GM19238 (cell line): ENCODE data around the gene ADAM19.

ENCODE experiments used
- DNase-seq: peaks from one replicate; pipeline ENCODE4 v3.0.0; 2011; ENCODE audit warnings: low spot score; ENCODE audit not compliant: insufficient read length

The ADAM19 gene

GRCh38 chr5:157597277-157597676 is 21.7 kb upstream of the ADAM19 start:
- DNase-seq = no peak

GRCh38 chr5:157596487-157596886 is 20.9 kb upstream of the ADAM19 start:
- no peak for DNase-seq

GRCh38 chr5:157594675-157595459 is 19.3 kb upstream of the ADAM19 start:
- DNase-seq = no peak

GRCh38 chr5:157594257-157594656 is 18.7 kb upstream of the ADAM19 start:
- no peak for DNase-seq

- DNase-seq = no peak
These were observed 17.6 kb upstream of the ADAM19 start for GRCh38 chr5:157593052-157593757.

- no peak for DNase-seq
These were observed 17.0 kb upstream of the ADAM19 start for GRCh38 chr5:157592594-157592993.

GRCh38 chr5:157590478-157590877 is 14.9 kb upstream of the ADAM19 start:
- DNase-seq = no peak

GRCh38 chr5:157584628-157585027 is 9.1 kb upstream of the ADAM19 start:
- no peak for DNase-seq

GRCh38 chr5:157582731-157583620 is 7.4 kb upstream of the ADAM19 start:
- no peak for DNase-seq

GRCh38 chr5:157581901-157582300 is 6.3 kb upstream of the ADAM19 start:
- DNase-seq = no peak

- DNase-seq = no peak
These were observed 2.7 kb upstream of the ADAM19 start for GRCh38 chr5:157578079-157578780.

- DNase-seq = no peak
These were observed 1.1 kb upstream of the ADAM19 start for GRCh38 chr5:157576678-157577077.

- DNase-seq = no peak
These were observed 857 bp downstream of the ADAM19 start for GRCh38 chr5:157574456-157575380.

GRCh38 chr5:157571357-157571827 is 4.2 kb downstream of the ADAM19 start:
- peak; percentile 56 for DNase-seq

- no peak for DNase-seq
These were observed 4.9 kb downstream of the ADAM19 start for GRCh38 chr5:157570531-157571200.

GRCh38 chr5:157568720-157569119 is 6.9 kb downstream of the ADAM19 start:
- DNase-seq = no peak

- no peak for DNase-seq
These were observed 7.4 kb downstream of the ADAM19 start for GRCh38 chr5:157568222-157568621.

GRCh38 chr5:157566902-157567489 is 8.6 kb downstream of the ADAM19 start:
- no peak for DNase-seq
